Aorta (tissue), 5 donors: Measurements from ENCODE around the gene ZNF142. TPM values are rescaled to one million over a fixed set of nuclear protein-coding genes. Genes with fewer than 3 reads are reported as not detected.

Experiments
- ATAC-seq: fragments of 200-7000 bp; cut with Tn5 transposase; one replicate; pipeline ENCODE4 v1.9.1; 2022; ENCODE audit warnings: moderate library complexity; ENCODE audit not compliant: low FRiP score
- DNase-seq, 2 donors: peaks; one replicate each; pipeline ENCODE4 v3.0.0-alpha.2; 2020
- H3K27ac ChIP-seq, 2 donors: one replicate each; pipeline ENCODE4 v1.5.1; 2013; ENCODE audit warnings: low read length in 2 of 2, mild to moderate bottlenecking in 2 of 2, moderate library complexity in 2 of 2, control low read depth in 1 of 2, inconsistent platforms in 1 of 2, low read depth in 1 of 2
- H3K27me3 ChIP-seq, 2 donors: one replicate each; pipeline ENCODE4 v1.6.1; 2013; ENCODE audit warnings: control low read depth in 1 of 2, low read length in 1 of 2, mild to moderate bottlenecking in 1 of 2, moderate library complexity in 1 of 2; ENCODE audit not compliant: insufficient read depth in 2 of 2, control insufficient read depth in 1 of 2
- H3K36me3 ChIP-seq, 2 donors: one replicate each; pipeline ENCODE4 v1.6.1; 2013; ENCODE audit warnings: control low read depth in 1 of 2, low read length in 1 of 2, mild to moderate bottlenecking in 1 of 2; ENCODE audit not compliant: insufficient read depth in 2 of 2, control insufficient read depth in 1 of 2
- H3K4me1 ChIP-seq, 2 donors: one replicate each; pipeline ENCODE4 v1.6.1; 2013; ENCODE audit warnings: low read length in 2 of 2, control low read depth in 1 of 2, mild to moderate bottlenecking in 1 of 2, moderate library complexity in 1 of 2; ENCODE audit not compliant: insufficient read depth in 2 of 2, control insufficient read depth in 1 of 2
- H3K4me3 ChIP-seq, 2 donors: one replicate each; pipeline ENCODE4 v1.5.1; 2013; ENCODE audit warnings: low read length in 2 of 2, control low read depth in 1 of 2, mild to moderate bottlenecking in 1 of 2
- H3K9me3 ChIP-seq: one replicate; pipeline ENCODE4 v1.6.1; 2013; ENCODE audit warnings: mild to moderate bottlenecking, low read length; ENCODE audit not compliant: control insufficient read depth
- WGBS, 2 donors: extraction: QIAGEN DNeasy Blood & Tissue Kit; methylation state at CpG; one replicate each; pipeline ENCODE4 v1.1.7; 2013; 5-methylcytosine and 5-hydroxymethylcytosine counted together
- intact Hi-C, 2 donors: fragments of 100-400 bp; cut with DNase I; formaldehyde crosslinking; loops; one replicate each; pipeline versions ENCODE4 v1.14.2 to v1.15.0; 2022
- polyA plus RNA-seq, 2 donors: library from polyadenylated mRNA; stranded (reverse); fragments of 200-250 nt; gene quantifications; one replicate each; pipeline ENCODE4 v1.2.3, GENCODE V29; 2013
- total RNA-seq, 2 donors: library from RNA; stranded (reverse); fragmentation: NEBNext Ultra II Directional; extraction: Animal tissue kit (Norgen Biotek cat#: 25700); gene quantifications; one replicate each; pipeline ENCODE4 v1.2.1, GENCODE V29; 2021
- donor health status: healthy with polysubstance abuse.
- donor health status: Bipolar disorder and iron deficiency.
- donor health status: DM: no; HTN: no; CAD: no.
- donor health status: DM: no; HTN: no; CAD: no.
- donor health status: DM: yes; HTN: yes; CAD: no.

The ZNF142 gene
- total and polyA plus RNA-seq, 4 donors: 3.4 to 32.9 (median 19.3) TPM

- Histone ChIP-seq H3K27ac (no peak overlapping the region), H3K4me1 (no peaks in the 10 kb centered on the region), H3K27me3 (no peaks in the 10 kb centered on the region), H3K4me3 (no peak overlapping the region), H3K9me3 (no peaks in the 10 kb centered on the region), H3K36me3 (peaks cover 10 to 29% of the 10 kb centered on the region in 2 donors)
- 93 to 95% methylated on average over 18 of the region's 18 CpGs for WGBS, 2 donors
- DNase-seq (peak in 1 of 2 donors; percentile 73), ATAC-seq (no peak)
- intact Hi-C loops: no loop called here
Measured at GRCh38 chr2:218642121-218642656, 17.2 kb downstream of the ZNF142 start.

- Histone ChIP-seq H3K36me3 (peaks cover 8 to 16% of the 10 kb centered on the region in 2 donors), H3K27me3 (no peaks in the 10 kb centered on the region), H3K4me3 (no peak overlapping the region), H3K9me3 (no peaks in the 10 kb centered on the region), H3K4me1 (no peaks in the 10 kb centered on the region), H3K27ac (no peak overlapping the region)
- ATAC-seq (no peak), DNase-seq (peak in 1 of 2 donors; percentile 60)
- WGBS, 2 donors: 97% methylated on average over 18 of the region's 18 CpGs
- intact Hi-C loops: no loop called here
Measured at GRCh38 chr2:218638372-218638771, 21.1 kb downstream of the ZNF142 start.

GRCh38 chr2:218635719-218636118, 23.7 kb downstream of the ZNF142 start:
- Histone ChIP-seq H3K27ac (no peak overlapping the region), H3K4me3 (no peak overlapping the region), H3K27me3 (no peaks in the 10 kb centered on the region), H3K4me1 (no peaks in the 10 kb centered on the region), H3K36me3 (peaks cover 5 to 10% of the 10 kb centered on the region in 2 donors), H3K9me3 (no peaks in the 10 kb centered on the region)
- ATAC-seq (no peak), DNase-seq (no peak)
- intact Hi-C loops: no loop called here
- WGBS, 2 donors: 89 to 92% methylated on average over 5 of the region's 5 CpGs

- no peaks in the 10 kb centered on the region for H3K9me3 ChIP-seq
- H3K4me3 ChIP-seq: no peak overlapping the region
- H3K4me1 ChIP-seq: no peaks in the 10 kb centered on the region
- intact Hi-C loops: no loop called here
- no peak overlapping the region for H3K27ac ChIP-seq
- no peak for ATAC-seq
- WGBS, 2 donors: 55 to 59% methylated on average over 4 of the region's 4 CpGs
- no peak for DNase-seq
- no peaks in the 10 kb centered on the region for H3K27me3 ChIP-seq
- peaks cover 0 to 5% of the 10 kb centered on the region in 2 donors for H3K36me3 ChIP-seq
Measured at GRCh38 chr2:218631837-218632236, 27.6 kb downstream of the ZNF142 start.

GRCh38 chr2:218627939-218628338, 31.5 kb downstream of the ZNF142 start:
- ATAC-seq: no peak

GRCh38 chr2:218626369-218626768, 33.1 kb downstream of the ZNF142 start:
- DNase-seq (no peak), ATAC-seq (no peak)
- Histone ChIP-seq H3K36me3 (no peaks in the 10 kb centered on the region), H3K4me3 (no peak overlapping the region), H3K27ac (no peak overlapping the region), H3K27me3 (no peaks in the 10 kb centered on the region), H3K4me1 (no peaks in the 10 kb centered on the region), H3K9me3 (no peaks in the 10 kb centered on the region)
- intact Hi-C loops: no loop called here
- WGBS, 2 donors: 91 to 92% methylated on average over 4 of the region's 4 CpGs

More at GRCh38 chr2:218627939-218628338, 31.5 kb downstream of the ZNF142 start:
- H3K9me3 ChIP-seq: no peaks in the 10 kb centered on the region
- H3K4me1 ChIP-seq: no peaks in the 10 kb centered on the region
- no peaks in the 10 kb centered on the region for H3K27me3 ChIP-seq
- H3K36me3 ChIP-seq: no peaks in the 10 kb centered on the region
- H3K27ac ChIP-seq: no peak overlapping the region
- intact Hi-C loops: no loop called here
- 96 to 98% methylated on average over 4 of the region's 4 CpGs for WGBS, 2 donors
- no peak overlapping the region for H3K4me3 ChIP-seq
- no peak for DNase-seq

- ATAC-seq (no peak), DNase-seq (no peak)
- H3K9me3 ChIP-seq: no peaks in the 10 kb centered on the region
- no peaks in the 10 kb centered on the region for H3K36me3 ChIP-seq
- no peaks in the 10 kb centered on the region for H3K27me3 ChIP-seq
- intact Hi-C loops: no loop called here
- H3K4me1 ChIP-seq: no peaks in the 10 kb centered on the region
- H3K4me3 ChIP-seq: no peak overlapping the region
- no peak overlapping the region for H3K27ac ChIP-seq
- WGBS, 2 donors: 55 to 77% methylated on average over 3 of the region's 3 CpGs
Measured at GRCh38 chr2:218623366-218623705, 36.1 kb downstream of the ZNF142 start.

GRCh38 chr2:218622606-218623365, 36.6 kb downstream of the ZNF142 start:
- Histone ChIP-seq H3K27me3 (no peaks in the 10 kb centered on the region), H3K4me1 (no peaks in the 10 kb centered on the region), H3K36me3 (no peaks in the 10 kb centered on the region), H3K27ac (no peak overlapping the region), H3K4me3 (no peak overlapping the region), H3K9me3 (no peaks in the 10 kb centered on the region)
- WGBS, 2 donors: 69 to 71% methylated on average over 7 of the region's 7 CpGs
- no peak for ATAC-seq
- no peak for DNase-seq
- intact Hi-C loops: no loop called here

- H3K27me3 ChIP-seq: no peaks in the 10 kb centered on the region
- WGBS, 2 donors: 81 to 82% methylated on average over 7 of the region's 7 CpGs
Measured at GRCh38 chr2:218621007-218621406, 38.4 kb downstream of the ZNF142 start.

More at GRCh38 chr2:218621007-218621406, 38.4 kb downstream of the ZNF142 start:
- Histone ChIP-seq H3K4me3 (no peak overlapping the region), H3K4me1 (no peaks in the 10 kb centered on the region), H3K9me3 (no peaks in the 10 kb centered on the region), H3K36me3 (no peaks in the 10 kb centered on the region), H3K27ac (no peak overlapping the region)
- ATAC-seq: no peak
- intact Hi-C loops: no loop called here
- no peak for DNase-seq
